ENCODE measurements around the gene ATXN7L3.

Gene ATXN7L3

GRCh38 chr17:44200478-44201155 is 933 bp upstream of the ATXN7L3 start:
- Histone ChIP-seq H3K27me3 (ENCODE audit: control insufficient read depth in 1 of 2, insufficient read depth in 2 of 2, low read length in 2 of 2) (no peaks in the 10 kb centered on the region), H3K9me3 (ENCODE audit: control insufficient read depth in 1 of 2, low read length in 2 of 2) (no peaks in the 10 kb centered on the region)

GRCh38 chr17:44198721-44199552 is 747 bp downstream of the ATXN7L3 start:
- H3K9ac ChIP-seq (ENCODE audit: low read depth in 1 of 2, low read length in 2 of 2): peak overlapping the region; percentile 87 to 89
- no peaks in the 10 kb centered on the region for H3K27me3 ChIP-seq (ENCODE audit: control insufficient read depth in 1 of 2, insufficient read depth in 2 of 2, low read length in 2 of 2)
- peak overlapping the region; percentile 94 for H3K27ac ChIP-seq (ENCODE audit: low read depth, low read length)
- no peaks in the 10 kb centered on the region for H3K9me3 ChIP-seq (ENCODE audit: control insufficient read depth in 1 of 2, low read length in 2 of 2)
- peaks cover 27 to 32% of the 10 kb centered on the region in 2 donors for H3K36me3 ChIP-seq (ENCODE audit: control insufficient read depth in 1 of 2, insufficient read depth in 2 of 2, low read length in 2 of 2)
- H3K4me1 ChIP-seq (ENCODE audit: control insufficient read depth in 1 of 2, insufficient read depth in 2 of 2, low read length in 2 of 2): peaks cover 17 to 26% of the 10 kb centered on the region in 2 donors
- peak overlapping the region; percentile 78 to 84 for H3K4me3 ChIP-seq (ENCODE audit: low read depth in 1 of 2, low read length in 2 of 2)

More at GRCh38 chr17:44200478-44201155, 933 bp upstream of the ATXN7L3 start:
- H3K36me3 ChIP-seq (ENCODE audit: control insufficient read depth in 1 of 2, insufficient read depth in 2 of 2, low read length in 2 of 2): peaks cover 10 to 15% of the 10 kb centered on the region in 2 donors
- peaks cover 26 to 32% of the 10 kb centered on the region in 2 donors for H3K4me1 ChIP-seq (ENCODE audit: control insufficient read depth in 1 of 2, insufficient read depth in 2 of 2, low read length in 2 of 2)
- H3K4me3 ChIP-seq (ENCODE audit: low read depth in 1 of 2, low read length in 2 of 2): peak overlapping the region; percentile 78 to 93
- H3K27ac ChIP-seq (ENCODE audit: low read depth, low read length): peak overlapping the region; percentile 91
- peak overlapping the region; percentile 94 for H3K9ac ChIP-seq (ENCODE audit: low read depth in 1 of 2, low read length in 2 of 2)

GRCh38 chr17:44197980-44198720 is 1.5 kb downstream of the ATXN7L3 start:
- H3K9ac ChIP-seq (ENCODE audit: low read depth in 1 of 2, low read length in 2 of 2): peak overlapping the region; percentile 87 to 89
- H3K4me1 ChIP-seq (ENCODE audit: control insufficient read depth in 1 of 2, insufficient read depth in 2 of 2, low read length in 2 of 2): peaks cover 13 to 21% of the 10 kb centered on the region in 2 donors
- H3K27me3 ChIP-seq (ENCODE audit: control insufficient read depth in 1 of 2, insufficient read depth in 2 of 2, low read length in 2 of 2): no peaks in the 10 kb centered on the region
- H3K36me3 ChIP-seq (ENCODE audit: control insufficient read depth in 1 of 2, insufficient read depth in 2 of 2, low read length in 2 of 2): peaks cover 28 to 38% of the 10 kb centered on the region in 2 donors
- no peaks in the 10 kb centered on the region for H3K9me3 ChIP-seq (ENCODE audit: control insufficient read depth in 1 of 2, low read length in 2 of 2)
- H3K27ac ChIP-seq (ENCODE audit: low read depth, low read length): peak overlapping the region; percentile 94
- H3K4me3 ChIP-seq (ENCODE audit: low read depth in 1 of 2, low read length in 2 of 2): peak overlapping the region; percentile 78 to 84

GRCh38 chr17:44197107-44197506 is 2.6 kb downstream of the ATXN7L3 start:
- Histone ChIP-seq H3K27ac (ENCODE audit: low read depth, low read length) (no peak overlapping the region), H3K4me1 (ENCODE audit: control insufficient read depth in 1 of 2, insufficient read depth in 2 of 2, low read length in 2 of 2) (peaks cover 23 to 27% of the 10 kb centered on the region in 2 donors), H3K27me3 (ENCODE audit: control insufficient read depth in 1 of 2, insufficient read depth in 2 of 2, low read length in 2 of 2) (no peaks in the 10 kb centered on the region), H3K9me3 (ENCODE audit: control insufficient read depth in 1 of 2, low read length in 2 of 2) (no peaks in the 10 kb centered on the region), H3K4me3 (ENCODE audit: low read depth in 1 of 2, low read length in 2 of 2) (no peak overlapping the region), H3K36me3 (ENCODE audit: control insufficient read depth in 1 of 2, insufficient read depth in 2 of 2, low read length in 2 of 2) (peaks cover 28 to 38% of the 10 kb centered on the region in 2 donors), H3K9ac (ENCODE audit: low read depth in 1 of 2, low read length in 2 of 2) (peak overlapping the region in 1 of 2 donors; percentile 89)

GRCh38 chr17:44193326-44194084 is 6.2 kb downstream of the ATXN7L3 start:
- peaks cover 26% of the 10 kb centered on the region in 2 donors for H3K4me1 ChIP-seq (ENCODE audit: control insufficient read depth in 1 of 2, insufficient read depth in 2 of 2, low read length in 2 of 2)
- H3K27ac ChIP-seq (ENCODE audit: low read depth, low read length): no peak overlapping the region
- H3K9me3 ChIP-seq (ENCODE audit: control insufficient read depth in 1 of 2, low read length in 2 of 2): no peaks in the 10 kb centered on the region
- H3K9ac ChIP-seq (ENCODE audit: low read depth in 1 of 2, low read length in 2 of 2): no peak overlapping the region
- no peaks in the 10 kb centered on the region for H3K27me3 ChIP-seq (ENCODE audit: control insufficient read depth in 1 of 2, insufficient read depth in 2 of 2, low read length in 2 of 2)
- peaks cover 41 to 57% of the 10 kb centered on the region in 2 donors for H3K36me3 ChIP-seq (ENCODE audit: control insufficient read depth in 1 of 2, insufficient read depth in 2 of 2, low read length in 2 of 2)
- no peak overlapping the region for H3K4me3 ChIP-seq (ENCODE audit: low read depth in 1 of 2, low read length in 2 of 2)

GRCh38 chr17:44192750-44193149 is 6.9 kb downstream of the ATXN7L3 start:
- H3K9me3 ChIP-seq (ENCODE audit: control insufficient read depth in 1 of 2, low read length in 2 of 2): no peaks in the 10 kb centered on the region
- peaks cover 26% of the 10 kb centered on the region in 2 donors for H3K4me1 ChIP-seq (ENCODE audit: control insufficient read depth in 1 of 2, insufficient read depth in 2 of 2, low read length in 2 of 2)
- H3K27me3 ChIP-seq (ENCODE audit: control insufficient read depth in 1 of 2, insufficient read depth in 2 of 2, low read length in 2 of 2): no peaks in the 10 kb centered on the region
- H3K36me3 ChIP-seq (ENCODE audit: control insufficient read depth in 1 of 2, insufficient read depth in 2 of 2, low read length in 2 of 2): peaks cover 41 to 57% of the 10 kb centered on the region in 2 donors
- no peak overlapping the region for H3K4me3 ChIP-seq (ENCODE audit: low read depth in 1 of 2, low read length in 2 of 2)
- H3K27ac ChIP-seq (ENCODE audit: low read depth, low read length): no peak overlapping the region
- peak overlapping the region in 1 of 2 donors; percentile 24 for H3K9ac ChIP-seq (ENCODE audit: low read depth in 1 of 2, low read length in 2 of 2)

GRCh38 chr17:44191941-44192496 is 7.7 kb downstream of the ATXN7L3 start:
- Histone ChIP-seq H3K9ac (ENCODE audit: low read depth in 1 of 2, low read length in 2 of 2) (peak overlapping the region in 1 of 2 donors; percentile 24), H3K4me1 (ENCODE audit: control insufficient read depth in 1 of 2, insufficient read depth in 2 of 2, low read length in 2 of 2) (peaks cover 26 to 28% of the 10 kb centered on the region in 2 donors), H3K27me3 (ENCODE audit: control insufficient read depth in 1 of 2, insufficient read depth in 2 of 2, low read length in 2 of 2) (no peaks in the 10 kb centered on the region), H3K27ac (ENCODE audit: low read depth, low read length) (no peak overlapping the region), H3K4me3 (ENCODE audit: low read depth in 1 of 2, low read length in 2 of 2) (no peak overlapping the region), H3K36me3 (ENCODE audit: control insufficient read depth in 1 of 2, insufficient read depth in 2 of 2, low read length in 2 of 2) (peaks cover 34 to 52% of the 10 kb centered on the region in 2 donors), H3K9me3 (ENCODE audit: control insufficient read depth in 1 of 2, low read length in 2 of 2) (no peaks in the 10 kb centered on the region)

DNA sequence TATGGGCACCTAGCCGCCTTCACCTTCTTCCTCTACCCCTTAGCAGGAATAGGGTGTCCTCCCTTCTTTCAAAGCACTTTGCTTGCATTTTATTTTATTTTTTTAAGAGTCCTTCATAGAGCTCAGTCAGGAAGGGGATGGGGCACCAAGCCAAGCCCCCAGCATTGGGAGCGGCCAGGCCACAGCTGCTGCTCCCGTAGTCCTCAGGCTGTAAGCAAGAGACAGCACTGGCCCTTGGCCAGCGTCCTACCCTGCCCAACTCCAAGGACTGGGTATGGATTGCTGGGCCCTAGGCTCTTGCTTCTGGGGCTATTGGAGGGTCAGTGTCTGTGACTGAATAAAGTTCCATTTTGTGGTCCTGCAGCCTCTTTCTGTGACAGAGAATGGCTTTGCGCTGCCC is 8.3 kb downstream of the ATXN7L3 start:
- no peaks in the 10 kb centered on the region for H3K9me3 ChIP-seq (ENCODE audit: control insufficient read depth in 1 of 2, low read length in 2 of 2)
- H3K4me3 ChIP-seq (ENCODE audit: low read depth in 1 of 2, low read length in 2 of 2): no peak overlapping the region
- H3K9ac ChIP-seq (ENCODE audit: low read depth in 1 of 2, low read length in 2 of 2): no peak overlapping the region
- H3K27ac ChIP-seq (ENCODE audit: low read depth, low read length): no peak overlapping the region
- H3K4me1 ChIP-seq (ENCODE audit: control insufficient read depth in 1 of 2, insufficient read depth in 2 of 2, low read length in 2 of 2): peaks cover 26 to 28% of the 10 kb centered on the region in 2 donors
- peaks cover 32 to 45% of the 10 kb centered on the region in 2 donors for H3K36me3 ChIP-seq (ENCODE audit: control insufficient read depth in 1 of 2, insufficient read depth in 2 of 2, low read length in 2 of 2)
- no peaks in the 10 kb centered on the region for H3K27me3 ChIP-seq (ENCODE audit: control insufficient read depth in 1 of 2, insufficient read depth in 2 of 2, low read length in 2 of 2)

GRCh38 chr17:44190481-44190880 is 9.2 kb downstream of the ATXN7L3 start:
- peaks cover 26 to 32% of the 10 kb centered on the region in 2 donors for H3K4me1 ChIP-seq (ENCODE audit: control insufficient read depth in 1 of 2, insufficient read depth in 2 of 2, low read length in 2 of 2)
- H3K4me3 ChIP-seq (ENCODE audit: low read depth in 1 of 2, low read length in 2 of 2): no peak overlapping the region
- no peaks in the 10 kb centered on the region for H3K9me3 ChIP-seq (ENCODE audit: control insufficient read depth in 1 of 2, low read length in 2 of 2)
- H3K27me3 ChIP-seq (ENCODE audit: control insufficient read depth in 1 of 2, insufficient read depth in 2 of 2, low read length in 2 of 2): no peaks in the 10 kb centered on the region
- no peak overlapping the region for H3K27ac ChIP-seq (ENCODE audit: low read depth, low read length)
- peaks cover 30 to 41% of the 10 kb centered on the region in 2 donors for H3K36me3 ChIP-seq (ENCODE audit: control insufficient read depth in 1 of 2, insufficient read depth in 2 of 2, low read length in 2 of 2)
- H3K9ac ChIP-seq (ENCODE audit: low read depth in 1 of 2, low read length in 2 of 2): no peak overlapping the region
